Measurements from ENCODE around the gene HSPA1B.
A peak's percentile ranks its signal among the peaks of the same experiment; 100 is the strongest.

GRCh38 chr6:31822036-31822821 is 5.3 kb upstream of the HSPA1B start:
- TF ChIP-seq, protein P1, sequence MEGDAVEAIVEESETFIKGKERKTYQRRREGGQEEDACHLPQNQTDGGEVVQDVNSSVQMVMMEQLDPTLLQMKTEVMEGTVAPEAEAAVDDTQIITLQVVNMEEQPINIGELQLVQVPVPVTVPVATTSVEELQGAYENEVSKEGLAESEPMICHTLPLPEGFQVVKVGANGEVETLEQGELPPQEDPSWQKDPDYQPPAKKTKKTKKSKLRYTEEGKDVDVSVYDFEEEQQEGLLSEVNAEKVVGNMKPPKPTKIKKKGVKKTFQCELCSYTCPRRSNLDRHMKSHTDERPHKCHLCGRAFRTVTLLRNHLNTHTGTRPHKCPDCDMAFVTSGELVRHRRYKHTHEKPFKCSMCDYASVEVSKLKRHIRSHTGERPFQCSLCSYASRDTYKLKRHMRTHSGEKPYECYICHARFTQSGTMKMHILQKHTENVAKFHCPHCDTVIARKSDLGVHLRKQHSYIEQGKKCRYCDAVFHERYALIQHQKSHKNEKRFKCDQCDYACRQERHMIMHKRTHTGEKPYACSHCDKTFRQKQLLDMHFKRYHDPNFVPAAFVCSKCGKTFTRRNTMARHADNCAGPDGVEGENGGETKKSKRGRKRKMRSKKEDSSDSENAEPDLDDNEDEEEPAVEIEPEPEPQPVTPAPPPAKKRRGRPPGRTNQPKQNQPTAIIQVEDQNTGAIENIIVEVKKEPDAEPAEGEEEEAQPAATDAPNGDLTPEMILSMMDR (IDR thresholded peaks at IDR 0.05; ENCODE audit: low read depth, low read length): no peak
- TF ChIP-seq MYC (IDR thresholded peaks at IDR 0.05; ENCODE audit: low read depth, low read length) (no peak), POLR2A (IDR thresholded peaks at IDR 0.05; ENCODE audit: extremely low read depth, insufficient read length) (peak; percentile 24), MAX (IDR thresholded peaks at IDR 0.05; ENCODE audit: low read depth, low read length) (no peak)

All from NB4 (cell line).